Fibroblast of villous mesenchyme (primary cell): ENCODE measurements around the gene ADGRG6. TPM values are rescaled to one million over a fixed set of nuclear protein-coding genes. Genes with fewer than 3 reads are reported as not detected.
"Not testable (repeated sequence)": the region's sequence is repeated elsewhere in the genome, so short reads cannot be mapped to it uniquely, and the experiment has no call there.

Experiments used
- DNase-seq: peaks from one replicate; pipeline ENCODE4 v3.0.0-alpha.2; 2010; ENCODE audit warnings: low read depth
- H3K4me3 ChIP-seq: 2 replicates; pipeline ENCODE4 v1.5.1; 2011; ENCODE audit warnings: low read depth, mild to moderate bottlenecking, low read length
- CTCF ChIP-seq: IDR thresholded peaks from 2 replicates; pipeline ENCODE4 v1.5.1; 2012; ENCODE audit warnings: low read depth, mild to moderate bottlenecking, low read length; ENCODE audit not compliant: insufficient read depth
- total RNA-seq: library from RNA; depleted of rRNA; stranded (reverse); fragments of >200 nt; gene quantifications from 2 replicates; pipeline ENCODE4 v1.2.3, GENCODE V29; 2012

ADGRG6 gene
- total RNA-seq, 1 donor: 153 TPM

- TF ChIP-seq CTCF: no peak
- H3K4me3 ChIP-seq: no peak overlapping the region
- peak; percentile 51 for DNase-seq
Observed at GRCh38 chr6:142279350-142280180, 22.2 kb upstream of the ADGRG6 start.

GRCh38 chr6:142280265-142280664, 21.5 kb upstream of the ADGRG6 start:
- no peak for DNase-seq
- no peak for TF ChIP-seq CTCF
- H3K4me3 ChIP-seq: no peak overlapping the region

- TF ChIP-seq CTCF: no peak
- H3K4me3 ChIP-seq: no peak overlapping the region
- no peak for DNase-seq
Observed at GRCh38 chr6:142280927-142281326, 20.9 kb upstream of the ADGRG6 start.

GRCh38 chr6:142283138-142283537, 18.7 kb upstream of the ADGRG6 start:
- H3K4me3 ChIP-seq, DNase-seq: not testable (repeated sequence)

GRCh38 chr6:142284419-142284818, 17.4 kb upstream of the ADGRG6 start:
- TF ChIP-seq CTCF: no peak
- DNase-seq: no peak
- H3K4me3 ChIP-seq: no peak overlapping the region

- H3K4me3 ChIP-seq: no peak overlapping the region
- TF ChIP-seq CTCF: no peak
- DNase-seq: peak; percentile 49
Observed at GRCh38 chr6:142285235-142286087, 16.3 kb upstream of the ADGRG6 start.

GRCh38 chr6:142286088-142286409, 15.8 kb upstream of the ADGRG6 start:
- DNase-seq: no peak
- H3K4me3 ChIP-seq: no peak overlapping the region
- TF ChIP-seq CTCF: no peak
